Keratinocyte (primary cell): ENCODE results near the gene ZHX3.

Experiments used
- EZH2 ChIP-seq: IDR thresholded peaks from one replicate; pipeline ENCODE4 v1.6.1; 2012; ENCODE audit warnings: inconsistent platforms, mild to moderate bottlenecking, low read length, moderate library complexity
- TF ChIP-seq, protein P1 (sequence below), 3 experiments: IDR thresholded peaks in 1 of 3; conservative IDR thresholded peaks in 1 of 3; optimal IDR thresholded peaks in 1 of 3; 2 replicates in 2 of 3; 3 replicates in 1 of 3; pipeline versions ENCODE3 to v1.5.1; 2011; ENCODE audit warnings: low read length in 3 of 3, mild to moderate bottlenecking in 3 of 3, moderate library complexity in 2 of 3, control low read depth in 1 of 3, inconsistent platforms in 1 of 3; ENCODE audit not compliant: insufficient read depth in 2 of 3; ENCODE audit errors: extremely low read depth in 1 of 3

DNA sequence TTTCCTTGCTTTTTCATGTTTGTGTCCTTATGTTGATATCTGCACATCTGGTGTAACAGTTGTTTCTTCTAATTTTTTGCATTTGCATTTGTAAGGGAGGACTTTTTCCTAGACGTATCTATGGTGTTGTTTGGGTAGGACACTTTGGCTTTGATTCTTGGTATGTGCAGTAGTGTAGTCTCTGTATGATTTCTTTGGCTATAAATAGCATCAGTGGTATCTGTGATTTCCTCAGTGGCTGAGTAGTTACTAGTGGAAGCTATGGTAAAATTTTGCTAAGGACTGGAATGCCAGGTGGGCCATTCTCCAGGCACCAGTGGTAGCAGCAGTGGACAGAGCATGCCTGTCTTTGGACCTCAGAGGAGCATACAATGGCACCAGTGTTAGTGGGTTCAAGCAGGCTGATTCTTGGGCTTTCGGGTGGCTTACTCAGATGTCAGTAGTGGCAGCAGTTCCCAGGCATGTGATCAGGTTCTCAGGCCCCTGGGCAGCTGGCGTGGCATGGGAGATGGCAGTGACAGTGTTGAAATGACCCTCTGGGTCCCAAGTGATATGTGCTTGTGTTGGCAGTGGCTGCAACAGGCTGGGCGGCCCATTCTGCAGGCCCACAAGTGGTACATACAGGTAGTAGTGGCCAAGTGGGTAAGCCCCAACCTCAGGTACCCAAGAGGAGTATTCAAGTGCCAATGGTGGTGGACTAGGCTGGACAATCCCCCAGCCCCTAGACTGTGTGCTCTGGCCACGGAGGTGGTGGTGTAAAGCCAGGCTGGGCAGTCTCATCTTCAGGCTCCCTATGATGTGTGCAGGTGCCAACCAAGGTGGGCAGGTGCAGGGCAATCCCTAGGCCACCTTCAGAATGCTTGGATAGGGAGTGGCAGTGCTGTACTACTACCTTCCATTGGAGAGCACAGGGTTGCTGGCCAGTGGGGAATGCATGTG, 125.7 kb downstream of the ZHX3 start:
- TF ChIP-seq, protein P1, sequence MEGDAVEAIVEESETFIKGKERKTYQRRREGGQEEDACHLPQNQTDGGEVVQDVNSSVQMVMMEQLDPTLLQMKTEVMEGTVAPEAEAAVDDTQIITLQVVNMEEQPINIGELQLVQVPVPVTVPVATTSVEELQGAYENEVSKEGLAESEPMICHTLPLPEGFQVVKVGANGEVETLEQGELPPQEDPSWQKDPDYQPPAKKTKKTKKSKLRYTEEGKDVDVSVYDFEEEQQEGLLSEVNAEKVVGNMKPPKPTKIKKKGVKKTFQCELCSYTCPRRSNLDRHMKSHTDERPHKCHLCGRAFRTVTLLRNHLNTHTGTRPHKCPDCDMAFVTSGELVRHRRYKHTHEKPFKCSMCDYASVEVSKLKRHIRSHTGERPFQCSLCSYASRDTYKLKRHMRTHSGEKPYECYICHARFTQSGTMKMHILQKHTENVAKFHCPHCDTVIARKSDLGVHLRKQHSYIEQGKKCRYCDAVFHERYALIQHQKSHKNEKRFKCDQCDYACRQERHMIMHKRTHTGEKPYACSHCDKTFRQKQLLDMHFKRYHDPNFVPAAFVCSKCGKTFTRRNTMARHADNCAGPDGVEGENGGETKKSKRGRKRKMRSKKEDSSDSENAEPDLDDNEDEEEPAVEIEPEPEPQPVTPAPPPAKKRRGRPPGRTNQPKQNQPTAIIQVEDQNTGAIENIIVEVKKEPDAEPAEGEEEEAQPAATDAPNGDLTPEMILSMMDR (optimal IDR thresholded peaks at IDR 0.05 in 1 of 3, IDR thresholded peaks at IDR 0.05 in 1 of 3, conservative IDR thresholded peaks at IDR 0.05 in 1 of 3; ENCODE audit: extremely low read depth in 1 of 3, insufficient read depth in 2 of 3, low read length in 3 of 3), result no peak
- TF ChIP-seq EZH2, result no peak
